ENCODE data around the gene HYAL2. TPM values are rescaled to one million over a fixed set of nuclear protein-coding genes. Genes with fewer than 3 reads are reported as not detected.

The HYAL2 gene
- total and polyA plus RNA-seq, 8 donors: 67.2 to 171 (median 91.3) TPM

DNA sequence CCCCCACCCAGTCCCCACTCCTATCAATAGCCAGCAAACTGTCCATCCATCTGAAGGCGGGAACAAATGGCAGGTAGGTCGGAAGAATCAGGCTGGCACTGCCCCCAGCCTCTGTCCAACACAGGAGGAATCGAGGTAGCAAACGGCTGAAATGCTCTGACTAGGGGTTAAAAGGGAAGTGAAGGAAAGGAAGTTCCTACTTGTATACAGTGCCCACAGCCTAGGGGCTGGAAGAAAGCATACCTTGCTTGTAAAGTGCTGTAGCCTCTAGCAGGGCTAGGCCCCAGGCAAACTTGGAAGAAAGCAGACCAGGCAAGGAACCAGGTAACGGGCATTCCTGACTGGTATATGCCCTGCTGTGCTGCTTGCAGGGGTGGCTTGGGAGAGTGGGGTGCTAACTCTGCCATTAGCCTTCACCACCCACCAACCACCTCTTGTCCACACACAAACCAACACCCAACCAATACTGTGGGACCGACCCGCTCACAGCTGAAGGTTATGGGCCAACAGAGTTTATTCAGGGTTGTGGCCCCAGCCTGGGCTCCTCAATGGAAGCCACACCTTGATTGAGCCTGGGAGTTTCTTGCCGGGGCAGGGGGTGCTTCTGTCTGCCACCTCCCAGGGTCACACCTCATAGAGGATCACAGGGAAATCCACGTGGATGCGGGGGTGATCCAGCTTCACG is 3.1 kb upstream of the HYAL2 start:
- TF ChIP-seq, protein P1, sequence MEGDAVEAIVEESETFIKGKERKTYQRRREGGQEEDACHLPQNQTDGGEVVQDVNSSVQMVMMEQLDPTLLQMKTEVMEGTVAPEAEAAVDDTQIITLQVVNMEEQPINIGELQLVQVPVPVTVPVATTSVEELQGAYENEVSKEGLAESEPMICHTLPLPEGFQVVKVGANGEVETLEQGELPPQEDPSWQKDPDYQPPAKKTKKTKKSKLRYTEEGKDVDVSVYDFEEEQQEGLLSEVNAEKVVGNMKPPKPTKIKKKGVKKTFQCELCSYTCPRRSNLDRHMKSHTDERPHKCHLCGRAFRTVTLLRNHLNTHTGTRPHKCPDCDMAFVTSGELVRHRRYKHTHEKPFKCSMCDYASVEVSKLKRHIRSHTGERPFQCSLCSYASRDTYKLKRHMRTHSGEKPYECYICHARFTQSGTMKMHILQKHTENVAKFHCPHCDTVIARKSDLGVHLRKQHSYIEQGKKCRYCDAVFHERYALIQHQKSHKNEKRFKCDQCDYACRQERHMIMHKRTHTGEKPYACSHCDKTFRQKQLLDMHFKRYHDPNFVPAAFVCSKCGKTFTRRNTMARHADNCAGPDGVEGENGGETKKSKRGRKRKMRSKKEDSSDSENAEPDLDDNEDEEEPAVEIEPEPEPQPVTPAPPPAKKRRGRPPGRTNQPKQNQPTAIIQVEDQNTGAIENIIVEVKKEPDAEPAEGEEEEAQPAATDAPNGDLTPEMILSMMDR (IDR thresholded peaks at IDR 0.05): no peak
- Histone ChIP-seq H3K4me1 (peaks cover 14 to 67% of the 10 kb centered on the region in 2 donors), H3K4me3 (no peak overlapping the region), H3K36me3 (peaks cover 0 to 34% of the 10 kb centered on the region in 2 donors), H3K27ac (peak overlapping the region in 1 of 2 donors; percentile 93), H3K27me3 (no peaks in the 10 kb centered on the region), H3K9me3 (no peaks in the 10 kb centered on the region)
- ATAC-seq (no peak), DNase-seq (no peak)
- intact Hi-C loops (cut with DNase I): no loop called here

DNA sequence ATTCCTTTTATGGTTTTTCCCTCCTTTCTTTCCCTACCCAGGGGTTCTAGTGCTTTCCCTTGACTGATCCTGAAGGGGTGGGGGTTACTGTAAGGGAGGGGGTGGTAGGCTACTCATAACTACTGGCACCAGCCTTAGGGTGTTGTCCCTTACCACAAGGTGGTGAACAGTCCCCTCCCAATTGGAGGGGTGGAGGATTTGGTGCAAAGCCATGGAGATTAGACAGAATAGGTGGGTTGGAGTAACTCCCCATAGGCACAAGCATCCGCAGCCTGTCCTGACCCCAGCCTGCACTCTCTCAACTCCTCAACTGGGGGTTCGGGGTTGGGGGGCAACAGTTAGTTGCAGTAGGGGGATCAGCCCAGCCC is 2.6 kb upstream of the HYAL2 start:
- H3K4me3 ChIP-seq: no peak overlapping the region
- H3K27me3 ChIP-seq: no peaks in the 10 kb centered on the region
- peak overlapping the region in 1 of 2 donors; percentile 93 for H3K27ac ChIP-seq
- TF ChIP-seq, protein P1 (IDR thresholded peaks at IDR 0.05): no peak
- DNase-seq: no peak
- peaks cover 19 to 73% of the 10 kb centered on the region in 2 donors for H3K4me1 ChIP-seq
- intact Hi-C loops (cut with DNase I): no loop called here
- ATAC-seq: no peak
- peaks cover 0 to 29% of the 10 kb centered on the region in 2 donors for H3K36me3 ChIP-seq
- no peaks in the 10 kb centered on the region for H3K9me3 ChIP-seq

DNA sequence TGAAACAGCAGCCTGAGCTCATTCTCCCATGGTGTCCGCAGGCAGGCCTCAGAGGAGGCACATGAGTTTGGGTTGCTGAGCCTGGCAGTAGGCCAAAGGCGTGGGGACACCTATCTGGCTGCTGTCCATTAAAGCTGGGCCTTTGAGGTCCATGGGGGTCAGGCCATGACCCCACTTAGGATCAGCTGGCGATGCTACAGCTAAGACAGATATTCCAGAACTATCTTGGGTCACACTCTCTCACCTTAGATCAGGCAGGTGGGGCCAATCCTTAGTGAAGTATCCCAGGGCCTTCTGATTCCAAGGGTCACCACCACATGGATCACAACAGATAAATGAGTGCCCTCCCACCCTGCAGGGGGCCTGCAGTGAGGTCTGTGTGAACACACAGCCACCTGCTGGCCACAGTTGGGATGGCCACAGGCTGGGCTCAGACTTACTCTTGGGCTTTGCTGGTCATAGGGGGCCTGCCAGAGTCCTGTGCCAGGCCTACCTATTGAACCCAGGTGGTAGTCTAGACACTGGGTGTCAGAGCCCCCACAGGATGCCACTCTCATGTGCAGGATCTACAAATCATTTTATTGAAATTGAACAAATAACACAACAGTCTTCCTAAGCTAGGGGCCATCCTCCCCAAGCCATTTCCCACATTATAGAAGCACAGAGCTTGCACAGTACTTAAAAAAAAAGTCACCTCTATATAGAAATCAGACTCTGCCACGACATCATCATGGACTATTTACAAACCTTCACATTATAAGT is 2.0 kb upstream of the HYAL2 start:
- peaks cover 0 to 27% of the 10 kb centered on the region in 2 donors for H3K36me3 ChIP-seq
- TF ChIP-seq, protein P1 (IDR thresholded peaks at IDR 0.05): peak; percentile 77 to 91
- H3K27ac ChIP-seq: peak overlapping the region; percentile 90 to 93
- no peaks in the 10 kb centered on the region for H3K9me3 ChIP-seq
- H3K27me3 ChIP-seq: no peaks in the 10 kb centered on the region
- peak overlapping the region in 1 of 2 donors; percentile 91 for H3K4me3 ChIP-seq
- peak; percentile 4 for ATAC-seq
- peaks cover 25 to 78% of the 10 kb centered on the region in 2 donors for H3K4me1 ChIP-seq
- peak in 2 of 4 donors; percentile 69 to 90 for DNase-seq
- intact Hi-C loops (cut with DNase I): no loop called here

DNA sequence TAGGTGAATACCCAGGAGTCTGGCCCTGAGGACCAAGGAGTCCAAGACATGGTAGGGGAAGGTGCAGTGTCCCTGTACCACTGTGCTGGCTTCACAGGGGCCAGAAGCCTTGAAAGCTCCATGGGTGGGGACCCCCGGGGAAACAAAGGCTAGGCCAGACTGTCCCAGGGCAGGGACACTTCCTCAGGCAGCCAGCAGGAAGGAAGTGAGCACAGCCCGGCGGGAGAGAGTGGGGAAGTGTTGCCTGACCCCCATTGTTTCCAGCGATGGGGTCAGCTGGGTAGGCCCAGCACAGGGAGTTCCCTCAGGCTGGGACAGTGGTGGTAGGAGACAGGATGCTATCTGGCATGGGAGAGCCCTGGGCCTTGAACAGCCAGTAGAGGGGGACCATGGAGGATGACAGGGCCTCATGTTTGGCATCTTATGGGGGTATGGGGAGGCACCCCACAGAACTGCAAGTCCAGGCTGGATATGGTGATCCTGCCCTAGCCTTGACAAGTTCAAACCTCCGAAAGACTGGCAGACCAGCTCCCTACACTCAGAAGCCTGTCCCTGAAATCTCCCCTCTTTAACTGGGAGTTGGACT is 1.2 kb upstream of the HYAL2 start:
- peak in 1 of 4 donors; percentile 39 for DNase-seq
- Histone ChIP-seq H3K27me3 (no peaks in the 10 kb centered on the region), H3K4me3 (peak overlapping the region in 1 of 2 donors; percentile 91), H3K36me3 (peaks cover 0 to 30% of the 10 kb centered on the region in 2 donors), H3K27ac (peak overlapping the region; percentile 90 to 93), H3K4me1 (peaks cover 33 to 84% of the 10 kb centered on the region in 2 donors), H3K9me3 (no peaks in the 10 kb centered on the region)
- intact Hi-C loops (cut with DNase I): no loop called here
- ATAC-seq: no peak
- TF ChIP-seq, protein P1 (IDR thresholded peaks at IDR 0.05): peak in 1 of 2 donors; percentile 17

Data from left lung (tissue), 10 donors.